Stimulated activated CD8-positive, alpha-beta memory T cell treated with anti-CD3 and anti-CD28 coated beads, Interleukin-7, amount 100 ng/mL, for 4 hours (primary cell): Measurements from ENCODE around the gene CDA.

Experiments
- DNase-seq, 2 donors: peaks; one replicate each; pipeline ENCODE4 v3.0.0-alpha.2; 2020; ENCODE audit warnings: low read depth in 2 of 2

The CDA gene

DNA sequence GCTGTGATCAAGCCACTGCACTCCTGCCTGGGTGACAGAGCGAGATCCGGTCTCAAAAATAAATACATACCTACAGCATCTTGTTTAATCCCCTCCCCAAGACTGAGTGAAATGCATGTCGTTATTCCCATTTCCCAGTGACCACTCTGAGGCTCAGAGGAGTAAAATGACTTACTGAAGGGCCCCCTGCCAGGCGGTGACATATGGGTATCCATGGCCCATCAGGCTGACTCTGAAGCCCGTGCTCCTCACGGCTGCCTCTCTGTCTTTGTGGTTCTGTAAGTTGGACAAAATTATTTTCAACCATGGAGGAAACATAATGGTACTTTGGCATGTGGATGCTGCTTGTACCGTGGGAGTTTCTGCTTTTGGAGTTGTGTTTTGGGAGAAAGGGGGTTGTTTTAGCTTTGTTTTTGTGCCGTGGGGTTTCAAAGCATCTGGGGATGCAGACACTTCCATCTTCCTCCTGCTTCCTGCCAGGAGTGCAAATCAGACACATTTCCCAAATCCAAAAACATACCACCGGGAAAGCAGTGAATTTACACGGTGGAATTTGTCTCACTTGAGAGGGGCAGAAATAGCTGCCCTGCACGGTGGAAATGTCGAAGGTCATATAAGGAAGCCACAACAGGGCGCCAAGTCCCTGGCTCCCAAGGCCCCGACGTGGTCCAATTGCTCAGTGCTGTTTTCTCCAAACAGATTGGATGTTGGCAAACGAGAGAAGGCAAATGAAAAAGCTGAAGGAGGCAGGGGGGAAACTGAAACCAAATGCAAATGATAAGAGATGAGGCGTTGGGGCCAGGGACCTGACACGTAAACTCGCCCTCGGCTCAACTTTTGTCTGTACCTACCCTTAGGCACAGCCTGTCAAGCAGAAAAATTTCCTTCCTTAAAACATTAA is 27.3 kb downstream of the CDA start:
- no peak for DNase-seq

DNA sequence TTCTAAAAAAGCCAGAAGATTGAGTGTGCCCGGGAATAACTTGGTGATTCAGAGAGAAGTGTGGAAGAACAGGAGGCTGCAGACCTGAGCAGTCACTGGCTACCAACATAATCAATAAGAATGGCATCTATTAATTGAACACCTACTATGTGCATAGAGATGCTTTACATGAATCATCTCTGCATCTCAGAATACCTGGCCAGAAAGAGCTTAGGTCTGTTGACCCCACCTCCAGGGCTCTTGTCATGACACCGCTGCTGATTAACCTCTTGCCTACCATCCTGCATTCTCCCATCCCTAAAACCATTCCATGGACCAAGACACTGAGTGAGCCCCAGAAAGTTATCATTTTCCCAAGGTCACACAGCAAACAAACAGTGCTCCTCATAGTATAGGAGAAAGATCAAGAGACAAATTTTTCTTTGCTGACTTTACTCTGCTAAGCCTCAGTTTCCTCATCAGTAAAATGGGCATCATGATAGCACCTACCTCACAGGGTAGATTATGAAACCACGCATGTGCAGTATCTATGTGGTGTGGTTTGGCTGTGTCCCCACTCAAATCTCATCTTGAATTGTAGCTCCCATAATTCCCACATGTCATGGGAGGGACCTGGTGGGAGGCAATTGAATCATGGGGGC is 28.1 kb downstream of the CDA start:
- DNase-seq, result no peak

DNA sequence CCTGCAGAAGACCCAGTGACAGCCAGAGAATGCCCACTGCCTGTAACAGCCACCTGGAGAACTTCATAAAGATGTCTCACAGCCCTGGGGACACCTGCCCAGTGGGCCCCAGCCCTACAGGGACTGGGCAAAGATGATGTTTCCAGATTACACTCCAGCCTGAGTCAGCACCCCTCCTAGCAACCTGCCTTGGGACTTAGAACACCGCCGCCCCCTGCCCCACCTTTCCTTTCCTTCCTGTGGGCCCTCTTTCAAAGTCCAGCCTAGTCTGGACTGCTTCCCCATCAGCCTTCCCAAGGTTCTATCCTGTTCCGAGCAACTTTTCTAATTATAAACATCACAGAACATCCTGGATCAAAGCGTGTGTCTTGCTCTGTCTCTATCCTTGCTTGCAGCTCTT is 29.7 kb downstream of the CDA start:
- no peak for DNase-seq

DNA sequence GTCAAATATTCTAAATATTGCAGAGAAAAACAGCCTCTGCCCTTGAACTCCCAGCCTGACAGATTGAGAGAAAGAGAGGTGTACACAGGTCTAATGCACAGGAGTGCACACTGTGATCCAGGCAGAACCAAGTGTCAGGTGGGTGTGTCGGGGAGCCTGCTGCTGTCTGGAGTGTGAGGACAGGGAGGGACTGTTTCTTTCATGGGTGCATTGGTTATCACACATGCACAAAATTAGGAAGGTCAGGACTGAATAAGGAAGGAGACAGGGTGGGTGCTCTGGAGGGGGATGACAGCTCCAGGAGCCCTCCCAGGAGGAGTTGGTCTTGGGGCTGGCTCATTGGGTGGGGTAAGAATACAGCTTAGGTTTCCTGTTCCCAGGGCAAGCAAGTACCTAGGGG is 31.1 kb downstream of the CDA start:
- DNase-seq, result no peak

DNA sequence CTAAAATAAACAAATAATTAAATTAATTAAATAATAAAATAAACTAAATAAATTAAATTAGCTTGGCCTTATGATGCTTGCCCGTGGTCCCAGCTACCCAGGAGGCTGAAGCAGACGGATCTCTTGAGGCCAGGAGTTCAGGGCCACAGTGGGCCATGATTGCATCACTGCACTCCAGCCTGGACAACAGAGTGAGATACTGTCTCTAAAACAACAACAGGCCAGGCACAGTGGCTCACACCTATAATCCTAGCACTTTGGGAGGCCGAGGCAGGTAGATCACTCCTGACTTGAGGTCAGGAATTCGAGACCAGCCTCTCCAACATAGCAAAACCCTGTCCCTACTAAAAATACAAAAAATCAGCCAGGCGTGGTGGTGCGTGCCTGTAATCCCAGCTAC is 32.1 kb downstream of the CDA start:
- no peak for DNase-seq

- no peak for DNase-seq
These were observed 35.8 kb downstream of the CDA start for GRCh38 chr1:20624709-20625108.

DNA sequence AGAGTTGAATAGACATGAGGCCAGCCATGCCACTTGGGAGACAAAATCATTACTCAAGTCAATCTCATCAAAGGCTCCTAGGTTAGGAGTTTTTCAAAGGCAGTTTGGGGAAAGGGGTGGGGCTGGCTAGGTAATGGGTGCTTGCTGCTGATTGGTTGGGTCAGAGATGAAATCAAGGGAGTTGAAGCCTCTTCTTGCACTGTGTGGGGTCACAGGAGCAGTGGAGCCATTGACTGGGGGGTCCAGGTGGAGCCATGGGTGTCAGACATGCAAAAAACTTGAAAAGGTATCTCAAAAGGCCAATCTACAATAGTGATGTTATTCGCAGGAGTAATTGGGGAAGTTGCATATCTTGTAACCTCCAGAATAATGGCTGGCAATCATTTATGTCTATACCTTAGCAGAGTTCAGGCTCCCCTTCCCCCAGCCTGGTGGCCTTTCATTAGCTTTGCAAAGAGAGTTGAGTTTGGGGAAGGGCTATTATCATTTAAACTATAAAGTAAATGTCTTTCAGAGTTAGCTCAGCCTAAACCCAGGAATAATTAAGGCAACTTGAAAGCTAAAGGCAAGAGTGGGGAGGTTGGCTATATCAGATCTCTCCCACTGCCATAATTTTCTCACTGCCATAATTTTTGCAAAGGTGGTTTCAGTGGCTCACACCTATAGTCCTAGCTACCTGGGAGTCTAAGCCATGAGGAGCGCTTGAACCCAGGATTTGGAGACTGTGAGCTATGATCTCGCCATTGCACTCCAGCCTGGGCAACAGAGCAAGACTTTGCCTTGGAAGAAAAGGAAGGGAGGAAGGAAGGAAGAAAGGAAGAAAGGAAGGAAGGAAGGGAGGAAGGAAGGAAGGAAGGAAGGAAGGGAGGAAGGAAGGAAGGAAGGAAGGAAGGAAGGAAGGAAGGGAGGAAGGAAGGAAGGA is 36.5 kb downstream of the CDA start:
- no peak for DNase-seq

DNA sequence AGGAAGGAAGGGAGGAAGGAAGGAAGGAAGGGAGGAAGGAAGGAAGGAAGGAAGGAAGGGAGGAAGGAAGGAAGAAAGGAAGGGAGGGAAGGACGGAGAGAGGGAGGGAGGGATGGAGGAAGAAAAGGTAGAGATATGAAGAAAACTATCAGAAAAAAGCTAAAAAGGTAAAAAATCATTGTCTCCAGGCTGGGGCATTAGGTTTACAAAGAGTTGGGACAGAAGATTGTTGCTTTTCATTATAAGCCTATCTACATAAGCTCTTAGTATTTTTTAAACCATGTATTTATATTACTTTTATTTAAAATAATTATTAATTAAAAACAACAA is 37.2 kb downstream of the CDA start:
- no peak for DNase-seq

GRCh38 chr1:20626524-20626923 is 37.6 kb downstream of the CDA start:
- DNase-seq, result no peak

- DNase-seq, result no peak
These were observed 41.8 kb downstream of the CDA start for GRCh38 chr1:20630729-20631128.

DNA sequence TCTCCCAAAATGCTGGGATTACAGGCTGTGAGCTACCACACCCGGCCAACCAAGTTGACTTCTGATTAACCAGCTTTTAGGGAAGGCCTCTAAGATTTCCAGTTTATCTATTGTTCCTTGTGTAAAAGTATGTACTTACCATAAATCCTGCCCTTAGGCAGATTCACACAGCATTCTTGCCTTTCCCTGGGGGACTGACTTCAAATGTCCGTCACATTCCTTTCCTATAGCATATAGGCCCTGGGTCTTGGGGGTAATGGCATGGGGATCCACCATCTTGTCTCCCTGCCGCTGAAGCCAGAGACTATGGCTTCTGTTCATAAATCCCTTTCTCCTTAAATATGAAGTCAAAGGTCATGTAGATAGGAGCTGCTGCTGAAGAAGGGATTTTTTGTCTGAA is 43.5 kb downstream of the CDA start:
- DNase-seq, result no peak

DNA sequence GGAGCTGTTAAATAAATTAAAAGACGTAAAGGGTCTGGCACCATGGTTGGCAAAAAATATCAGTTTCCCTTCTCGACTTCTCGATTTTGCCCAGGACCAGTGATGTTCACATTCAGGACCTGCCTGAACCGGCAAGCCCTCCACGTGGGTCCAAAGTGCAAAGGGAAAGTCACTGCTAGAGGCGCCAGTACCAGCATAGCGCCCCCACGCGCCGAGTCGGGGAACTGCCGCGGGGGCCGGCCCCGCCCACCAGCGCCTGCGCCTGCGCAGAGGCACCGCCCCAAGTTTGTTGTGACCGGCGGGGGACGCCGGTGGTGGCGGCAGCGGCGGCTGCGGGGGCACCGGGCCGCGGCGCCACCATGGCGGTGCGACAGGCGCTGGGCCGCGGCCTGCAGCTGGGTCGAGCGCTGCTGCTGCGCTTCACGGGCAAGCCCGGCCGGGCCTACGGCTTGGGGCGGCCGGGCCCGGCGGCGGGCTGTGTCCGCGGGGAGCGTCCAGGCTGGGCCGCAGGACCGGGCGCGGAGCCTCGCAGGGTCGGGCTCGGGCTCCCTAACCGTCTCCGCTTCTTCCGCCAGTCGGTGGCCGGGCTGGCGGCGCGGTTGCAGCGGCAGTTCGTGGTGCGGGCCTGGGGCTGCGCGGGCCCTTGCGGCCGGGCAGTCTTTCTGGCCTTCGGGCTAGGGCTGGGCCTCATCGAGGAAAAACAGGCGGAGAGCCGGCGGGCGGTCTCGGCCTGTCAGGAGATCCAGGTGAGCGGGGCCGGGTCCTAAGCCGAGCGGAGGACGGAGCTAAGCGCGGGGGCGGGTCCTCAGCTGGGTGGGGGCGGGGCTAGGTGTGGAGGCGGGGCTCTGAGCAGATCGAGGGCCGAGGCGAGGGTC is 44.5 kb downstream of the CDA start, which contains the start of gene PINK1:
PINK1 (plus strand) TSS at position 269 of the 875 bp plus-strand sequence; CDS start at position 360, 91 bp downstream.
- peak; percentile 53 to 70 for DNase-seq

GRCh38 chr1:20634065-20634593 is 45.2 kb downstream of the CDA start:
- DNase-seq, result no peak

GRCh38 chr1:20634594-20635084 is 45.7 kb downstream of the CDA start:
- no peak for DNase-seq

- DNase-seq, result no peak
These were observed 48.0 kb downstream of the CDA start for GRCh38 chr1:20636785-20637347.

- DNase-seq, result peak; percentile 32 to 38
These were observed 51.3 kb downstream of the CDA start for GRCh38 chr1:20640183-20640597.

- no peak for DNase-seq
These were observed 53.1 kb downstream of the CDA start for GRCh38 chr1:20641975-20642374.

DNA sequence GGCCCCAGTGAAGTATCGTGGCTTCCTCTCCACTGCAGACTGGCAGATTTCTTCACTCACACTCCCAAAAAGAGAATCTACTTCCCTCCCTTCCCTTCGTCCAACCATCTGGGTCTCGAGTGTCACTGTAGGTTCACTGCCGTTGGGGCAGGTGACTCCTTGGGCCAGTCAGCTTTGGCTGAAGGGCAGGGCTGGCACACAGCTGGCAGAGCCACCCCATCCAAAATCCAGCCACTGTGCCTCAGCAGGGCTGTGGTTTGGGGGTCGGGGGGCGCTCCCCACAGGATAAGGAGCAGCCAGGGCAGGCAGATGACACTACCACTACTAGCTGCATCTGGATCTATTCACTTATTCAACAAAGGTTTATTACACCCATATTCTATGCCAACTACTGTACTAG is 54.2 kb downstream of the CDA start:
- no peak for DNase-seq

DNA sequence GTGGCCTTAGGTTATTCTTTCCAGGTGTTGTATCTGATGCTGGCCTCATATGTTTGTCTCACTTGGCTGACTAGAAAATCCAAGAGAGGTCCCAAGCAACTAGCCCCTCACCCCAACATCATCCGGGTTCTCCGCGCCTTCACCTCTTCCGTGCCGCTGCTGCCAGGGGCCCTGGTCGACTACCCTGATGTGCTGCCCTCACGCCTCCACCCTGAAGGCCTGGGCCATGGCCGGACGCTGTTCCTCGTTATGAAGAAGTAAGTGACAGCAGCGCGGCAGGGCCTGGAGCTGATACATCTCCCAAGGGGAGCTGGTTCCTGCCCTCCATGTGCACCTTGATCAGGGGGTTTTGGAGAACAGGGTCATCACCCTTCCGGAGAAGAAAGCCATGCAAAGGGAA is 55.5 kb downstream of the CDA start:
- no peak for DNase-seq

DNA sequence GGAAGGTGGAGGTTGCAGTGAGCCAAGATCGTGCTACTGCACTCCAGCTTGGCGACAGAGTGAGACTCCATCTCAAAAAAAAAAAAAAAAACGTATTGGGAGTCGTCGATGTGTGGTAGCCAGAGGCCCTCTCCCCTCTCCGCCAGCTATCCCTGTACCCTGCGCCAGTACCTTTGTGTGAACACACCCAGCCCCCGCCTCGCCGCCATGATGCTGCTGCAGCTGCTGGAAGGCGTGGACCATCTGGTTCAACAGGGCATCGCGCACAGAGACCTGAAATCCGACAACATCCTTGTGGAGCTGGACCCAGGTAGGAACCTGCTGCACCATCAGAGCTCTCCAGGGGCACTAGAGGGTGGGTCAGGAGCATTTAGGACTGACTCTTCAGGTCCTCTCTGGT is 56.5 kb downstream of the CDA start:
- DNase-seq, result no peak
